Measurements from ENCODE around the gene BCL2L11.

The BCL2L11 gene

DNA sequence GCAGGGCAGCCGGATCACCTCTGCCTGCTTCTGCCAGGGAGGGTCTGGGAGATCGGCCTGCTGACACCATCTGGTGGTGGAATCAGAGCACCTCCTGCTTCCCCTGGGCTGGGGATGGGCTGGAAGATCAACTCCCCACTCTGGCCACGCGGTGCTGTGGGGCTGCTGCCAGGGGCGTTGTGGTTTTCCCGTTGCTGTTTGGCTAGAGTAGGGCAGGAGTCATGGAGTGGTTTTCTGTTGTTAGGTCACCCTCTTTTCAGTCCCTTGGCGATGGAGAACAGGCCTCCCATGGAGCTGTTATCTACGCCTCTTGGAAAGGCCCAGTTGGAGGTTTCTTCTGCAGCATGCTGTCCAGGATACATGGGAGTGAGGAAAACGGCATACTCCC lies 15.2 kb downstream of the BCL2L11 start:
- H3K4me3 ChIP-seq (ENCODE audit: low read depth, low read length), result no peak overlapping the region
- TF ChIP-seq, protein P1, sequence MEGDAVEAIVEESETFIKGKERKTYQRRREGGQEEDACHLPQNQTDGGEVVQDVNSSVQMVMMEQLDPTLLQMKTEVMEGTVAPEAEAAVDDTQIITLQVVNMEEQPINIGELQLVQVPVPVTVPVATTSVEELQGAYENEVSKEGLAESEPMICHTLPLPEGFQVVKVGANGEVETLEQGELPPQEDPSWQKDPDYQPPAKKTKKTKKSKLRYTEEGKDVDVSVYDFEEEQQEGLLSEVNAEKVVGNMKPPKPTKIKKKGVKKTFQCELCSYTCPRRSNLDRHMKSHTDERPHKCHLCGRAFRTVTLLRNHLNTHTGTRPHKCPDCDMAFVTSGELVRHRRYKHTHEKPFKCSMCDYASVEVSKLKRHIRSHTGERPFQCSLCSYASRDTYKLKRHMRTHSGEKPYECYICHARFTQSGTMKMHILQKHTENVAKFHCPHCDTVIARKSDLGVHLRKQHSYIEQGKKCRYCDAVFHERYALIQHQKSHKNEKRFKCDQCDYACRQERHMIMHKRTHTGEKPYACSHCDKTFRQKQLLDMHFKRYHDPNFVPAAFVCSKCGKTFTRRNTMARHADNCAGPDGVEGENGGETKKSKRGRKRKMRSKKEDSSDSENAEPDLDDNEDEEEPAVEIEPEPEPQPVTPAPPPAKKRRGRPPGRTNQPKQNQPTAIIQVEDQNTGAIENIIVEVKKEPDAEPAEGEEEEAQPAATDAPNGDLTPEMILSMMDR (IDR thresholded peaks at IDR 0.05; ENCODE audit: borderline replicate concordance, insufficient read depth, low read depth, low read length), result no peak

DNA sequence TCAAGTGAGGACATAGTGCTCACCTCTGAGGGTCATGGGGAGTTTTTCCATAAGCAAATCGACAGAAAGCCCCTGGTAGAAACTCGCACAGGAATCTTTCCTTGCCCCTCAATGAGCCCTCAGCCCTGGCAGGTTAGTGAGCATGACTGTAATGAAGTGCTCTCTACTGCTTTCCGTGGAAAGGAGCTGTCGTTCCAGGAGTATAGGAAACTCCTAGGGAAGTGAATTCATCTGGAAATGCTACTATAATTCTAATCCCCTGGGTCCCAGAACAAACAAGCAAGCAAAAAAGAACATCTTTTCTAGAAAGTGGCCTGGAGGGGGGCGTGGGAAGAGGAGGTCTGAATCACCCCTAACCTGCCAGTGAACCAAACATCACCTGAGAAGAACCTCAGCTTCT lies 18.1 kb downstream of the BCL2L11 start:
- TF ChIP-seq, protein P1 (IDR thresholded peaks at IDR 0.05; ENCODE audit: borderline replicate concordance, insufficient read depth, low read depth, low read length), result no peak
- H3K4me3 ChIP-seq (ENCODE audit: low read depth, low read length), result no peak overlapping the region

DNA sequence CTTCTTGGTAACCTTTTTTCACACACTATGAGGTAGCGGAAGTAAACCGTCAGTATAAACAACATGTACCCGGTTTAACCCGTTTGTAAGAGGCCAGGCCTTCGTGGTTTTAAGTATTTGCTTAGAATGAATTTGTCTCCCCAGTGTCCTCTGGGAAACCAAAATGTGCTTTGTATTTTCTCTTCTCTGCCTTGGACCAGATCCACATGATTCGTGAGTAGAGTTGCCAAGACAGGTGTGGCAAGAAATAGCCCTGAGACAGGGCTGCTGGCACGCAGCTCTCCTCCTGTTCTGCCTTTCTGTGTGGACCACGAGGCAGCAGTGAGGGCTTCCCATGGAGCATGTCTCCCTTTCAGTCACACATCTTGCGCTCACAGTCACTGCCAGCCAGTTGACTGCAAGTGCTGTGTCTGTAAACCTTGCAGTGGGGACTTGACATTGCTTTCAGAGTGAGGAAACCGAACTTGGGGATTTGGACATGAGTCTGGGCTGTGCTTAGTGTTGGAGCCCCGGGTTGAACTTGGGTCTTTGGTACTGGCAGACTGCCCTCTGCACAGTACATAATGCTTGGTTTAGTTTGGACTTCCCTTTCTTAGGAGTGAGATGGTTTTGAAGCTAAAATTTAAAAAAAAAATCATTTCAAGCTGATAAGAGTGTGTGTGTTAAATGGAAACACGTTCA lies 19.1 kb downstream of the BCL2L11 start:
- no peak overlapping the region for H3K4me3 ChIP-seq (ENCODE audit: low read depth, low read length)
- TF ChIP-seq, protein P1 (IDR thresholded peaks at IDR 0.05; ENCODE audit: borderline replicate concordance, insufficient read depth, low read depth, low read length), result no peak

DNA sequence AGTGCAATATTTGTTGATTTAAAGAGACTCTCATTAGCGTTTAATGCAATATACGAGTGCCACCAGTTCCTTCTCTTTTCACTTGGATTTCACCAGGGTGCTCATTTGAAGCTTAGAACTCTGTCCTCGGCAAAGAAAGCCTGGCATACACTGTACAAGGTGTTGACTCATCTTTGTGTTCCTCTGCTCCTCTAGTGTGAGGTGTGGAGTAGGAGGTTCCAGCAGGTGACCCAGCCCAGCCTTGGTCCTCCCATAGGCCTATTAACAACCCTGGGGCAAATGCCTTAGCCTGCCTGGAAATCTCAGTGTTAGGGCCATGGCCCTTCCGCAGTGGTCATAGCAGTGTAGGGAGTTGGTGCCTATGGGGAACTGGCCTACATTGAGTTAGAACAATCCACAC lies 20.1 kb downstream of the BCL2L11 start:
- no peak overlapping the region for H3K4me3 ChIP-seq (ENCODE audit: low read depth, low read length)
- TF ChIP-seq, protein P1 (IDR thresholded peaks at IDR 0.05; ENCODE audit: borderline replicate concordance, insufficient read depth, low read depth, low read length), result no peak

DNA sequence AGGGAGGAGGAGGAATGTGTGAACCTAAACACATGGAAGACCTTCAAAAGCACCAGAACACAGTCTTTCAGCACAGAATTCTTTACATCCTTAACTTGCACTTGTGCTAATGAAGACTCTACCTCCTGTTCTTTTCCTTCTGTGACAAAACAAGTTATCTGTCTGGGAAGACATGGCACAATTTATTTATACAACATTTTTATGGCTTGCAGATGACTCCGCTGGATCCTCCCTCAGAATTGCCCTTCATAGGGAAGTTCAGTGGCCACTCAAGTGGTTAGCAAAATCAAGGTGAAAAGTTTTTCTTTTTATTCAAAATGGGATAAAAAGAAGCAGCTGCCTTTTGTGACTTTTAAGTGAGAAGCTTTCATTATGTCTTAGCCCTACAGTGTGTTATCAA lies 21.4 kb downstream of the BCL2L11 start:
- TF ChIP-seq, protein P1 (IDR thresholded peaks at IDR 0.05; ENCODE audit: borderline replicate concordance, insufficient read depth, low read depth, low read length), result no peak
- H3K4me3 ChIP-seq (ENCODE audit: low read depth, low read length), result no peak overlapping the region

DNA sequence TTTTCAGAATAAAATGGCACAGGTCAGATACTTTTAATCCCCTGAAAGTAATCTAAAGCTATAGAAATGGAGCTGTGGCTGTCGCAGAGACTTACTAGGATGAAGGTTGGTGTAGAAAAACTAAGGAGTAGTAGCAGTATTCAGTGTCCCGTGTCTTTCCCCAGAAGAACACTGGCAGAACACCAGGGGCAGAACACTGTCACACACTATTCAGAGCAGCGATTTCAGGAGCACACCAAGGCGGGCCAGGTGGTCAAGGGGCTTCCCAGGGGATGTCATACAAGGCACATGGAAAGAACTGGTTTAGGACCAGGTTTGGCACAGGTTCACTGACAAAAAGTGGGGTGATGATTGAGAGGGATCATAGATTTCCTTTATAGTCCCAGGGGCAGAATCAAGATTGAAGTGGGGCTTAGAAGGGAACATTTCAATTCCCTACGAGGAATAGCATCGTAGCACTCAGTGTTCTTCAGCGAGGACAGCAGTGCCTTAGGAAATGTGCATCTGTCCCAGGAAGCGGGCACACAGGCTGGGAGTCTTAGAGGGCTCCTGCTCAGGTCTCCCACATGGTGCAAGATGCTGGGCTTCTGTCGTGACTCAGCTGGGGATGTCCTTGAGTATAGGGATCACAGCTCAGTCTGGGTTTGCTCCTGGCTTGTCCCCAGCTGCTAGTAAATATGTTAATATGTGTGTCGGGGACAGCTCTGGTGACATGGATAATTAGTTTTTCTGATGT lies 22.6 kb downstream of the BCL2L11 start:
- TF ChIP-seq, protein P1 (IDR thresholded peaks at IDR 0.05; ENCODE audit: borderline replicate concordance, insufficient read depth, low read depth, low read length), result no peak
- H3K4me3 ChIP-seq (ENCODE audit: low read depth, low read length), result no peak overlapping the region

DNA sequence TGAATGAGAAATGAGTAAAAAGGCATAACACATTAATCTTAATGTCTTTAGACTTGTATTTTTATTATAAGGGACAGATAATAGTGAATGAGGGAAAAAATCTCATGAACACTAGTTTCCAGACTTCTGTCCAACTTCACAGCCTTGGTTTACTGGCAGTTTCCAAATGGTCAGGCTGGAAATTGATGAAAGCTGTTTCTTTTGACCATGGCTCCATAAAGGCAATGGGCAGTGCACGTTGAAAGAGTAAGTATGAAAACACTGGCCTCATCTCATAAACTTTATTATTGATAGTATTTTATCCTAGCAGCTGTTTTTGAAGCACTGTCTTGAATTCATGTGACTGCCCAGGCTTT lies 23.1 kb downstream of the BCL2L11 start:
- TF ChIP-seq, protein P1 (IDR thresholded peaks at IDR 0.05; ENCODE audit: borderline replicate concordance, insufficient read depth, low read depth, low read length), result no peak
- no peak overlapping the region for H3K4me3 ChIP-seq (ENCODE audit: low read depth, low read length)

All from GM12875 (cell line).